WI38 (cell line): ENCODE measurements around the gene FAM53B.

Experiments
- H3K4me3 ChIP-seq: 2 replicates; pipeline ENCODE4 v1.5.1; 2011; ENCODE audit warnings: low read depth, mild to moderate bottlenecking, control low read depth, low read length
- CTCF ChIP-seq: IDR thresholded peaks from 2 replicates; pipeline ENCODE4 v1.5.1; 2012; ENCODE audit warnings: low read depth, mild to moderate bottlenecking, control low read depth, low read length

The FAM53B gene

GRCh38 chr10:124595143-124595883 is 148.9 kb downstream of the FAM53B start:
- no peak overlapping the region for H3K4me3 ChIP-seq
- TF ChIP-seq CTCF, result no peak

GRCh38 chr10:124594240-124594639 is 149.9 kb downstream of the FAM53B start:
- no peak for TF ChIP-seq CTCF
- H3K4me3 ChIP-seq, result no peak overlapping the region

- no peak for TF ChIP-seq CTCF
- H3K4me3 ChIP-seq, result no peak overlapping the region
These were observed 150.7 kb downstream of the FAM53B start for GRCh38 chr10:124593431-124593985.

GRCh38 chr10:124592736-124593430 is 151.3 kb downstream of the FAM53B start:
- TF ChIP-seq CTCF, result no peak
- H3K4me3 ChIP-seq, result no peak overlapping the region

- no peak for TF ChIP-seq CTCF
- H3K4me3 ChIP-seq, result no peak overlapping the region
These were observed 152.1 kb downstream of the FAM53B start for GRCh38 chr10:124592101-124592500.

- TF ChIP-seq CTCF, result no peak
These were observed 153.1 kb downstream of the FAM53B start for GRCh38 chr10:124591123-124591495.

More at GRCh38 chr10:124591123-124591495, 153.1 kb downstream of the FAM53B start:
- no peak overlapping the region for H3K4me3 ChIP-seq
